Cerebellar cortex (tissue), 1 donor: ENCODE measurements around the gene ZCCHC12.
A peak's percentile ranks its signal among the peaks of the same experiment; 100 is the strongest.

Source experiments
- DNase-seq: peaks from one replicate; pipeline ENCODE4 v3.0.0-alpha.2; 2015; ENCODE audit warnings: low spot score

Gene ZCCHC12

DNA sequence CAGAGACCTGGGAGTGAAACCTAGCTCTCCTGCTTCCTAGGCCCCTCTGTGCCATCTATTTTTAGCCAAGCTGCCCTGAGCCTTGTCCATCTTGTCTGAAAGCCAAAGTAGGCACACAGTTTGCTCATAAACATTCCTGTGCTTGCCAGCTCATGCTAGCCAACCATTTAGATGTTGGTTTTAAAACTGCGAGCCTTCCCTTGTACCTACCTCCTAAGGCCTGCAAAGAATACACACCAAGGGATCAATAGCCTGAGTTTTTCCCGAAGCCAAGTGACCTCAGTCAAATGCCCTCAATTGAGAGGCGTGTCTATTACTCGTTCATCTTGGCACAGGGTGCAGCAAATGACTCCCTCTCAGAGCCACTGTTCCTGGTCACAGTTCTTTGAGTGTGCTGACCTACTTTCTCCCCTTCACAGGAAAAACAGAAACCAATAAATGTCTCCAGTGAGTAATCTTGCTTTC, 48.5 kb downstream of the ZCCHC12 start:
- peak; percentile 85 for DNase-seq
